ENCODE data around the gene COL7A1.

The COL7A1 gene

DNA sequence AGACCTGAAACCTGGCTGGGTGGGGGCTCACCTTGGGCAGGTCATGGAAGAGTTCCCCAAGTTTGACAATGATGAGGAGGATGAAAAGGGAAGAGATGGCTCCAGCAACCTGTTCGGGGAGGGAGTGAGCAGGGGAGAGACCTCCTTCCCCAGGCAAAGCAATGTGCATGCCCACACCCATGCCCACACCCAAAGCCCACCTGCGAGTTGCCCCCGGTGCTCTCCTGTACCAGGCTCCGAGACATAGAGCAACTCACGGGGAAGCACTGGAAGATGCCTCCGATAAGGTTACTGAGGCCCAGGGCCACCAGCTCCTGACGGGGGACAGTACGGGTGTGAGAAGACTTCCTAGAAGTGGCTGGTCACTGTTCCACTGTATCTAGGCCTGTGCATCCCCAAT lies 35.3 kb upstream of the COL7A1 start:
- no peak for TF ChIP-seq CTCF (conservative IDR thresholded peaks at IDR 0.05; ENCODE audit: low read depth, low read length)
- DNase-seq (ENCODE audit: low read depth) = no peak
- H3K4me3 ChIP-seq (ENCODE audit: low read length) = no peak overlapping the region

DNA sequence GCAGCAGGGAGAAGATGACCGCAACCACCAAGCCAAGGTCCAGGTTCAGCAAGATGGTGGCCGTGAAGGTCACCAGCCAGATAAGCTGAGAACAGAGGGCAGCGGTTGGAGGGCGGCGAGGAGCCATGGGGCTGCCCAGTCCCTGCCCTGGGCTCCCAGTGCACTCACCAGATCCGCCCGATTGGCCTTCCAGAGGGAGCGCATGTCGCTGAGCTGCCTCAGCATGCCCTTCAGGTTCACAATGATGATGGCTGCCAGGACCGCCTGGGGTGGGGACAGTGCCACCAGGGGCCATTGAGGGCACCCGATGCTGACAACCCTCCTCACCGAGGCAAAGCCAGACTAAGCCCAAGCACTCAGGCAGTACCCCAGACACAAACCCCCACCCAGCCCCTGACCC lies 34.8 kb upstream of the COL7A1 start:
- H3K4me3 ChIP-seq (ENCODE audit: low read length) = no peak overlapping the region
- DNase-seq (ENCODE audit: low read depth) = no peak
- TF ChIP-seq CTCF (conservative IDR thresholded peaks at IDR 0.05; ENCODE audit: low read depth, low read length) = no peak

- no peak overlapping the region for H3K4me3 ChIP-seq (ENCODE audit: low read length)
- TF ChIP-seq CTCF (conservative IDR thresholded peaks at IDR 0.05; ENCODE audit: low read depth, low read length) = no peak
- DNase-seq (ENCODE audit: low read depth) = no peak
Measured at GRCh38 chr3:48628277-48629017, 33.3 kb upstream of the COL7A1 start.

- TF ChIP-seq CTCF (conservative IDR thresholded peaks at IDR 0.05; ENCODE audit: low read depth, low read length) = no peak
- DNase-seq (ENCODE audit: low read depth) = no peak
- H3K4me3 ChIP-seq (ENCODE audit: low read length) = no peak overlapping the region
Measured at GRCh38 chr3:48625600-48625999, 30.5 kb upstream of the COL7A1 start.

GRCh38 chr3:48624767-48625166 lies 29.6 kb upstream of the COL7A1 start:
- no peak for DNase-seq (ENCODE audit: low read depth)
- TF ChIP-seq CTCF (conservative IDR thresholded peaks at IDR 0.05; ENCODE audit: low read depth, low read length) = no peak
- no peak overlapping the region for H3K4me3 ChIP-seq (ENCODE audit: low read length)

- DNase-seq (ENCODE audit: low read depth) = no peak
- no peak for TF ChIP-seq CTCF (conservative IDR thresholded peaks at IDR 0.05; ENCODE audit: low read depth, low read length)
- no peak overlapping the region for H3K4me3 ChIP-seq (ENCODE audit: low read length)
Measured at GRCh38 chr3:48623851-48624547, 28.9 kb upstream of the COL7A1 start.

DNA sequence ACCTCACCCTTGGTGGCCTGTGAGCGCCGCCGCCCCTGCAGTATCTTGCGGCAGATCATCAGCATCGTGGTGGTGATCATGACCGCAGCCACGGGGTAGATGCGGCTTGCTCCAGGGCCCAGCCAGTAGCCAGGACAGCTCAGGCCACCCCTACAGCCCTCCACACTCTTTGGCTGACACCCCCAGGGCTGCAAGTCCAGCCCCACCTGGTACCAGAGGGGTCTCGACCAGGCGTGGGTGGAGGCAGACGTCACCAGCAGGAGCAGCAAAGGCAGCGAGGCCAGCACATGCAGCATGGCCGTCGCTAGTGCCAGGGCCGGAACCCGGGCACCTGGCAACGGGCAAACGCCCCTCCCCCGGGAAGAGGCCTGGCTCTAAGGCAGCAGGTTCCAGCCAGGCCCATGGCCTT lies 26.3 kb upstream of the COL7A1 start, which contains the start of gene TMEM89:
Gene TMEM89 (minus strand): TSS at position 309 of the 409 bp plus-strand sequence. CDS start 13 bp downstream, at position 296.
- no peak within 1 kb of the TSS for H3K4me3 ChIP-seq (ENCODE audit: low read length)
- DNase-seq (ENCODE audit: low read depth) = no peak
- TF ChIP-seq CTCF (conservative IDR thresholded peaks at IDR 0.05; ENCODE audit: low read depth, low read length) = no peak
